TTC549 (cell line): ENCODE data around the gene INO80E.

Experiments
- FAIRE-seq: peaks from 2 replicates; lab custom pipeline; 2012; peaks lifted over from hg19 to GRCh38; lab: Jason Lieb, UNC

The INO80E gene

GRCh38 chr16:29975811-29976511 is 20.1 kb upstream of the INO80E start:
- FAIRE-seq = no peak

- no peak for FAIRE-seq
Observed at GRCh38 chr16:29977063-29977825, 18.8 kb upstream of the INO80E start.

DNA sequence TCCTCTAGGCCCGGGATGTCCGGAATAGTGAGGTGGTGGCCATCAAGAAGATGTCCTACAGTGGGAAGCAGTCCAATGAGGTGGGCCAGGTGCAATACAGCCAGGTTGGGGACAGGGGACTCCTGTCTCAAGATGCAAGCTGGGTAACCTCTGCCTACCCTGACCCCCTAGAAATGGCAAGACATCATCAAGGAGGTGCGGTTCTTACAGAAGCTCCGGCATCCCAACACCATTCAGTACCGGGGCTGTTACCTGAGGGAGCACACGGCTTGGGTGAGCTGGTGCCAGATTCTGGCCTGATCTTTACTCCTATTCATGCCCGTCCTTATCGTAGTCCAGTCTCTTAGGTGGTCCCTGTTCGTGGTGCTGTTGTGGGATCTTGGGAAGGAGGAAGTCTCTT is 18.0 kb upstream of the INO80E start:
- no peak for FAIRE-seq

DNA sequence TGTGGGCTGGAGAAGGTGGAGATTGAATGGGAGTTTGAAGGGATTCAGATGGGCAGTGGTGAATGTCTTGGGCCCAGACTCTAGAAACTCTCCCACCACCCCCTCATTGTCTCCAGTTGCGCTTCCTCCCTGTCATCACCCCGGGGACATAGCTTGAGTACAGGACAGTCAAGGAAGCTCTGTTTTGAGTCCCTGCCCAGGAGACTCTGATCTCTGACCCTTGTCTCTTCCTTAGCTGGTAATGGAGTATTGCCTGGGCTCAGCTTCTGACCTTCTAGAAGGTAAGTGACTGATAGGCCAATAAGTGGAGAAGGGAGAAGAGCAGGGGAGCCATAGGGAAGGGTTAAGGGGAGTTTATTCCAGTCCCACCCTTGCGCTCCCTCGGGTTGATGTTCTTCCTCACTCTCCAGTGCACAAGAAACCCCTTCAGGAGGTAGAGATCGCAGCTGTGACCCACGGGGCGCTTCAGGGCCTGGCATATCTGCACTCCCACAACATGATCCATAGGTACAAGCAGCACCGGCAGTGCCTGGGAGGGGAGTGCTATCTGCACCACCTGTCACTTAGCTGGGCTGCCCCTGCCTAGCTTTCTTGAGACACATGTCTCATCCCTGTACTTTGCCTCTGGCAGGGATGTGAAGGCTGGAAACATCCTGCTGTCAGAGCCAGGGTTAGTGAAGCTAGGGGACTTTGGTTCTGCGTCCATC is 17.3 kb upstream of the INO80E start:
- no peak for FAIRE-seq

GRCh38 chr16:29982560-29983419 is 13.3 kb upstream of the INO80E start:
- no peak for FAIRE-seq

- FAIRE-seq = no peak
Observed at GRCh38 chr16:29983420-29984136, 12.5 kb upstream of the INO80E start.

DNA sequence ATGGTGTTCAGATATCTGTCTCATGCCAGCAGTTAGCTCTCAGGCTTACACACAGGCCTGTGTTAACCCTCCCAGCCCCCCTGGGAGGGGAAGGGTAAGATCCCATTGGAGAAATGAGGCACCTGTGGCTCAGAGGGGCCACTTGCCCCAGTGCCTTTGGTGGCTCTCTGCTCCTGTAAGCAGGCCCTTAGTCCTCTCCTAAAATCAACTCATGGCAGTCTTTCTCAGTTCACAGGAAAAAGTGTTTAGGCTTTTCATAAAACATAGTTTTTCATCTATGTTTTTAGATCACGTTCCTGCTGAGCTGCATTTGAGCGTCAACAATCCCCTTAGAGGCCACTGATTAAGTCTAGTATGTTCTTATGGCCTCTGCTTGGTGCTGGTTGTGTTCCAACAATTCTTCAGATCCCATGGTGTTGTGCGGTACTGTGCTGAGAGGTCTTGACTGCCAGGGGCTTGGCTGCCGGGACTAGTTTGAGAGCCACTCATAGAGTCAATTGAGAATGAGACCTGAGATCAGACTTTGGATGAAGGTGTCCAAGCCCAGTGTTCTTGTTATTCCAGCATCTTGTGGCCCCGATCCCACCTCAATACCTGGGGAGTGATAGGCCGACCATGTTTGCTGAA is 11.8 kb upstream of the INO80E start:
- no peak for FAIRE-seq

GRCh38 chr16:29984764-29985147 is 11.3 kb upstream of the INO80E start:
- FAIRE-seq = no peak

- no peak for FAIRE-seq
Observed at GRCh38 chr16:29985271-29985811, 10.7 kb upstream of the INO80E start.

GRCh38 chr16:29986231-29986630 is 9.8 kb upstream of the INO80E start:
- FAIRE-seq = no peak

DNA sequence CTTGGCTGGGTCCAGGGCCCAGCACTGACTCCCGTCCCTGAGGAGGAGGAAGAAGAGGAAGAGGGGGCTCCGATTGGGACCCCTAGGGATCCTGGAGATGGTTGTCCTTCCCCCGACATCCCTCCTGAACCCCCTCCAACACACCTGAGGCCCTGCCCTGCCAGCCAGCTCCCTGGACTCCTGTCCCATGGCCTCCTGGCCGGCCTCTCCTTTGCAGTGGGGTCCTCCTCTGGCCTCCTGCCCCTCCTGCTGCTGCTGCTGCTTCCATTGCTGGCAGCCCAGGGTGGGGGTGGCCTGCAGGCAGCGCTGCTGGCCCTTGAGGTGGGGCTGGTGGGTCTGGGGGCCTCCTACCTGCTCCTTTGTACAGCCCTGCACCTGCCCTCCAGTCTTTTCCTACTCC is 9.1 kb upstream of the INO80E start:
- no peak for FAIRE-seq

- FAIRE-seq = no peak
Observed at GRCh38 chr16:29987371-29988085, 8.5 kb upstream of the INO80E start.

GRCh38 chr16:29988346-29989075 is 7.5 kb upstream of the INO80E start:
- FAIRE-seq = no peak

- no peak for FAIRE-seq
Observed at GRCh38 chr16:29989111-29989858, 6.8 kb upstream of the INO80E start.

DNA sequence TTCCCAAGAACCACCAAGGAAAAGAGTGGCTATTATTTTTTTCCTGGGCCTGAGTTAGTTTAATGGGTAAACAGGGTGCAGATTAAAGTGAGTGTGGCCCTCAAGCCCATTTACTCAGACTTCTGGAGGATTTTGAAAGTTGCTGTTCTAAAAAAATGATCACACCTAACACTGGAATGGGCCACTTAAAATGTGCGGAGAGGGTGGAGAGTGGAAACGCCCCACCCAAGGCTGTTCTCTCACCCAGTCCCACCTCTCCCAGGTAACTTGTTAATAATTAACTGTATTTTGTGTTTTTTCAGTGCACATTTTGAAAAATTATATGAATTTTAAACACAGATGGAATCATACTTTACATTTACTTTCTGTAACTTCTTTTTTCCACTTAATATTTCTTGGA is 6.0 kb upstream of the INO80E start:
- no peak for FAIRE-seq

DNA sequence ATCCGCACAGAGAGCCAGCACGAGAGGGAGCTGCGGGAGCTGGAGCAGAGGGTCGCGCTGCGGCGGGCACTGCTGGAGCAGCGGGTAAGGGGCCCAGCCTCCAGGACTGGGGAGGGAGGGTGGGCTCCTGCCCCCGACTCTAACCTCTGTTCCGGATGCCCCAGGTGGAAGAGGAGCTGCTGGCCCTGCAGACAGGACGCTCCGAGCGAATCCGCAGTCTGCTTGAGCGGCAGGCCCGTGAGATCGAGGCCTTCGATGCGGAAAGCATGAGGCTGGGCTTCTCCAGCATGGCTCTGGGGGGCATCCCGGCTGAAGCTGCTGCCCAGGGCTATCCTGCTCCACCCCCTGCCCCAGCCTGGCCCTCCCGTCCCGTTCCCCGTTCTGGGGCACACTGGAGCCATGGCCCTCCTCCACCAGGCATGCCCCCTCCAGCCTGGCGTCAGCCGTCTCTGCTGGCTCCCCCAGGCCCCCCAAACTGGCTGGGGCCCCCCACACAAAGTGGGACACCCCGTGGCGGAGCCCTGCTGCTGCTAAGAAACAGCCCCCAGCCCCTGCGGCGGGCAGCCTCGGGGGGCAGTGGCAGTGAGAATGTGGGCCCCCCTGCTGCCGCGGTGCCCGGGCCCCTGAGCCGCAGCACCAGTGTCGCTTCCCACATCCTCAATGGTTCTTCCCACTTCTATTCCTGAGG is 5.0 kb upstream of the INO80E start:
- FAIRE-seq = no peak

DNA sequence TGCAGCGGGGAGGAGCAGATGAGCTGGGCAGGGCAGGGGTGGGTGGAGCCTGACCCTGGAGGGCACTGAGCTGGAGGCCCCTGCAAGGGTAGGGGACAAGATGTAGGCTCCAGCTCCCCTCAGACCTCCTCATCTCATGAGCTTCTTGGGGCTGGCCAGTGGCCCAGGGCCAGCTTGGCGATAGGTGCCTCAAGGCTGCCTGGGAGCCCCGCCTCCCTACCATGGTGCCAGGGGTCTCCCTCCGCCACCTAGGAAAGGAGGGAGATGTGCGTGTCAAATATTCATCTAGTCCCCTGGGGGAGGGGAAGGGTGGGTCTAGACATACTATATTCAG is 4.5 kb upstream of the INO80E start:
- FAIRE-seq = no peak

- FAIRE-seq = no peak
Observed at GRCh38 chr16:29992344-29992967, 3.6 kb upstream of the INO80E start.
